CD4-positive, alpha-beta T cell treated with Interleukin-15 for 4 hours (primary cell): ENCODE measurements around the gene ANKRD6.

Experiments
- DNase-seq: peaks from one replicate; pipeline ENCODE4 v3.0.0-alpha.2; 2020; ENCODE audit warnings: low spot score

ANKRD6 gene

GRCh38 chr6:89413006-89413400 lies 19.9 kb upstream of the ANKRD6 start:
- DNase-seq: no peak

GRCh38 chr6:89414215-89414614 lies 18.7 kb upstream of the ANKRD6 start:
- DNase-seq: no peak

GRCh38 chr6:89415185-89415584 lies 17.8 kb upstream of the ANKRD6 start:
- DNase-seq: no peak

- DNase-seq: no peak
Measured at GRCh38 chr6:89416796-89417195, 16.2 kb upstream of the ANKRD6 start.

GRCh38 chr6:89430201-89430962 lies 2.6 kb upstream of the ANKRD6 start:
- no peak for DNase-seq

GRCh38 chr6:89433252-89434149 lies 549 bp downstream of the ANKRD6 start:
- peak; percentile 21 for DNase-seq

- DNase-seq: no peak
Measured at GRCh38 chr6:89434150-89434499, 1.2 kb downstream of the ANKRD6 start.

GRCh38 chr6:89434954-89435353 lies 2.0 kb downstream of the ANKRD6 start:
- DNase-seq: no peak

- no peak for DNase-seq
Measured at GRCh38 chr6:89436226-89436625, 3.3 kb downstream of the ANKRD6 start.

GRCh38 chr6:89438248-89438647 lies 5.3 kb downstream of the ANKRD6 start:
- DNase-seq: no peak

- DNase-seq: no peak
Measured at GRCh38 chr6:89439014-89439413, 6.1 kb downstream of the ANKRD6 start.

GRCh38 chr6:89440200-89440599 lies 7.2 kb downstream of the ANKRD6 start:
- no peak for DNase-seq

GRCh38 chr6:89443658-89444057 lies 10.7 kb downstream of the ANKRD6 start:
- no peak for DNase-seq

- DNase-seq: no peak
Measured at GRCh38 chr6:89449193-89449592, 16.2 kb downstream of the ANKRD6 start.

- DNase-seq: no peak
Measured at GRCh38 chr6:89452281-89452680, 19.3 kb downstream of the ANKRD6 start.

GRCh38 chr6:89454300-89454699 lies 21.3 kb downstream of the ANKRD6 start:
- DNase-seq: no peak

GRCh38 chr6:89458704-89459103 lies 25.8 kb downstream of the ANKRD6 start:
- DNase-seq: no peak

GRCh38 chr6:89459501-89459900 lies 26.5 kb downstream of the ANKRD6 start:
- DNase-seq: no peak

GRCh38 chr6:89460713-89461112 lies 27.8 kb downstream of the ANKRD6 start:
- DNase-seq: no peak

- no peak for DNase-seq
Measured at GRCh38 chr6:89462503-89462902, 29.6 kb downstream of the ANKRD6 start.

GRCh38 chr6:89464295-89464694 lies 31.3 kb downstream of the ANKRD6 start:
- DNase-seq: no peak

- DNase-seq: no peak
Measured at GRCh38 chr6:89467437-89467836, 34.5 kb downstream of the ANKRD6 start.

- DNase-seq: no peak
Measured at GRCh38 chr6:89468998-89469397, 36.0 kb downstream of the ANKRD6 start.
